ENCODE measurements around the gene SEMA4A.
"Not testable (repeated sequence)": the region's sequence is repeated elsewhere in the genome, so short reads cannot be mapped to it uniquely, and the experiment has no call there.

SEMA4A gene

DNA sequence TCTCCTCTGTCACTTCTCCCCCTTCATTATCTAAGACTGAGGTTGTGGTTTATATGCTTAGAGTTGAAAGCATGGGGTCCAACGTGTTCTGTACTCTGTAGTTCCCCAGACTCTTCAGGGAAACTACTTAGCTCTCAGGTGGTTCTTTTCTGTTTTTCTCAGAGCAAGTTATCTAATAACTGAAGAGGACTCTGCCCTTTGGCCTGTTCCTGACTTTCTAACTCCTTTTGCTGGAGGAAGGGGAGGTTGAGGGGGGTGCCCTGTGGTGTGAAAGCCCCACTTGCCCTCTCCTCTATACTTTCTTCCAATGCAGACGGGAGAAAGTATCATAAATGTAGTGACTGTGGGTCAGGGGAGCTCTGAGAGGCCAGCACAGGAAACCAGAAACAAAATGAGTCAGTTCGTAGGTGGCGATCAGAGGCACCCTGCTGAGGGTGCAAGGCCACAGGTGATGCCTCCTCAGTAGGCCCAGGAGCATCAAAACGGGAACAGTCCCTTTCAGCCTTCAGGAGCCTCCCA lies 45.5 kb downstream of the SEMA4A start:
- no peak for DNase-seq

DNA sequence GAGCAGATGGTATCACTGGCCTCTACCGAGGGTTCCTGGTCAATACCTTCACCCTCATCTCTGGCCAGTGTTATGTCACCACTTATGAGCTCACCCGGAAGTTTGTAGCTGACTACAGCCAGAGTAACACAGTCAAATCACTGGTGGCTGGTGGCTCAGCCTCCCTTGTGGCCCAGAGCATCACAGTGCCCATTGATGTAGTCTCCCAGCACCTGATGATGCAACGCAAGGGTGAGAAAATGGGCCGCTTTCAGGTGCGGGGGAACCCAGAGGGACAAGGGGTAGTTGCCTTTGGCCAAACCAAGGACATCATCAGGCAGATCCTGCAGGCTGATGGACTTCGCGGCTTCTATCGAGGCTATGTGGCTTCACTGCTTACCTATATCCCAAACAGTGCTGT lies 46.7 kb downstream of the SEMA4A start:
- DNase-seq, result no peak

DNA sequence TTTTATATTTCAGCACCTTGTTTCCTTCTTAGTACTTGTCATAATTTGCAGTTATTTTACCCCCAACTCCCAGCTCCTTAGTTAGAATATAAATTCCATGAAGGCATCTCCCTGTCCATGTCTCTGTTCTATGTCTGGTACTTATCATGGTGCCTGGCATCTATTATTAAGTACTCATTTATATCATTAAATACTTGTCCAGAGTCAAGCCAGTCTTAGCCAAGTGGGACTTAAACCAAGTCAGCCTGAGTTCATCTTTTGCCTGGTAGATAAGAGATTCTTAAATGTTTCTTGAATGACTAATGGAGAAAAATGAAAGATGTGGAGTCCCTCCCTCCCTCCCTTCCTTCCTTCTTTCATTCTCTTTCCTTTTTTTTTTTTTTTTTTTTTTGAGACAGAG lies 49.9 kb downstream of the SEMA4A start:
- no peak for DNase-seq

DNA sequence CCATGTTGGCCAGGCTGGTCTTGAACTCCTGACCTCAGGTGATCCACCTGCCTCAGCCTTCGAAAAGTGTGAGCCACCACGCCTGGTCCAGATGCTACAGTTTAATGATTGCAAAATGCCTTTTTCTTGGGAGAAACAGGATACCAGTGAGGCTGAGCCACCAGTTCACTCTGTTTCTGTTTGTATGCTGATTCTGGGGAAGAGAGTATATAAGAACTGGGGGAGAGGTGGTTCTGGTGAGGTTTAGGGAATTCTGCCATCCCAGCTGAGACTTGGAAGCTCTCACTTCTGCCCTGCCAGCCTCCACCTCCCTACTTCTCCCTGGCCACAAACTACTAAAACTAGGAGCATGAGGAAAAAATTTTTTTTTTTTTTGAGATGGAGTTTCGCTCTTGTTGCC lies 51.3 kb downstream of the SEMA4A start:
- DNase-seq, result no peak

DNA sequence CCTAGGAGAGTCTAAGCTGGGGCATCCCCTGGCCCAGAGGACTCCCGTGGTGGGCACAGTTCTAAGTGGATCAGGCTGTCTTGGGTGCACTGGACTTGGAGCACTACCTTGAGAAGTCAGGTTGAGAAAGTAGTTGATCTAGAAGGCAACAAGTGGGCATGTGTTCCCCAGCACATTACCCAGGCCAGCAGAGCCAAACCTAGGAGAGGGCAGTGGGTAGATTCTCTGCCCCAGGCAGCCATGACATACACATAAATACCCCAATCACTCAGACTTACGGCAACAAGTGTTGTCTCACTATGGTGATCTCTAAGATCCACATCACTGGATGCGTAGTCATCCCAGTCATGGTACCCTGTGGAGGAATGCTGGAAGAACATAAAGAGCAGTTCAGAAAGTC lies 57.9 kb downstream of the SEMA4A start:
- no peak for DNase-seq

DNA sequence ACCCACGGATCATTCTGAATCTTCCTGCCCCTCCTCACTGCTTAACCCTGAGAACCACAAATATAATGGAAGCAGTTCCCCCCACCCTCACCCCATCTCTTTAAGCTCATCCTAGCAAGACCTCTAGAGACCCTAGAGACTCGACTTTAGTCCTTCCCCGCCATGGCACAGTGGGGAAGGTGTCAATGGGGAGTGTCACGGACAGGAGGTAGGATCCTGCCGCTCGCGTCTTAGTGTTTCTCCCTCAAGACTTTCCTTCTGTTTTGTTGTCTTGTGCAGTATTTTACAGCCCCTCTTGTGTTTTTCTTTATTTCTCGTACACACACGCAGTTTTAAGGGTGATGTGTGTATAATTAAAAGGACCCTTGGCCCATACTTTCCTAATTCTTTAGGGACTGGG lies 58.7 kb downstream of the SEMA4A start:
- DNase-seq, result no peak

DNA sequence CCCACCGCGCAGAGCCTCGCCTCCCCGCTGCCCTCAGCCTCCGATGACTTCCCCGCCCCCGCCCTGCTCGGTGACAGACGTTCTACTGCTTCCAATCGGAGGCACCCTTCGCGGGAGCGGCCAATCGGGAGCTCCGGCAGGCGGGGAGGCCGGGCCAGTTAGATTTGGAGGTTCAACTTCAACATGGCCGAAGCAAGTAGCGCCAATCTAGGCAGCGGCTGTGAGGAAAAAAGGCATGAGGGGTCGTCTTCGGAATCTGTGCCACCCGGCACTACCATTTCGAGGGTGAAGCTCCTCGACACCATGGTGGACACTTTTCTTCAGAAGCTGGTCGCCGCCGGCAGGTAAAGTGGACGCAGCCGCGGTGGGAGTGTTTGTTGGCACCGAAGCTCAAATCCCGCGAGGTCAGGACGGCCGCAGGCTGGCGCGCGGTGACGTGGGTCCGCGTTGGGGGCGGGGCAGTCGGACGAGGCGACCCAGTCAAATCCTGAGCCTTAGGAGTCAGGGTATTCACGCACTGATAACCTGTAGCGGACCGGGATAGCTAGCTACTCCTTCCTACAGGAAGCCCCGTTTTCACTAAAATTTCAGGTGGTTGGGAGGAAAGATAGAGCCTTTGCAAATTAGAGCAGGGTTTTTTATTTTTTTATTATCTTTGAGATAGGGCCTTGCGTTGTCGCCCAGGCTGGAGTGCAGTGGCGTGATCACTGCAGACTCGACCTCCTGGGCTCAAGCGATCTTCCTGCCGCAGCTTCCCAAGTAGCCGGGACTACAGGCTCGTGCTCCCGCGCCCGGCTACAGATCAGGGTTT lies 59.7 kb downstream of the SEMA4A start, which contains the start of gene PMF1:
Gene PMF1 (plus strand): TSS at position 175 of the 811 bp plus-strand sequence. CDS start 9 bp downstream, at position 184.
- DNase-seq, result peak; percentile 98

DNA sequence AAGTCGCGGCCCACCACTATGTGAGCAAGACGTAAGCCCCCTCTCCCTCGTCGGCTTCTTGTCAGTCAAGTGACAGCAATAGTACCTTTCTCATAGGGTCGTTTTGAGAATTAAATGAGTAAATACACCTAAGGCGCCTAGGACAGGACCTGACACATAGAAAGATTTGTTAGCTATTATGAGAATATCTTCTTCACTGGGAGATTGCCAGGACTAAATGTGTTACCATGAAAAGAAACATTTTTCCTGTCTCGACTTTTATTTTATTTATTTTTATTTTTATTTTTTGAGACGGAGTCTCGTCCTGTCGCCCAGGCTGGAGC lies 60.2 kb downstream of the SEMA4A start:
- no peak for DNase-seq

DNA sequence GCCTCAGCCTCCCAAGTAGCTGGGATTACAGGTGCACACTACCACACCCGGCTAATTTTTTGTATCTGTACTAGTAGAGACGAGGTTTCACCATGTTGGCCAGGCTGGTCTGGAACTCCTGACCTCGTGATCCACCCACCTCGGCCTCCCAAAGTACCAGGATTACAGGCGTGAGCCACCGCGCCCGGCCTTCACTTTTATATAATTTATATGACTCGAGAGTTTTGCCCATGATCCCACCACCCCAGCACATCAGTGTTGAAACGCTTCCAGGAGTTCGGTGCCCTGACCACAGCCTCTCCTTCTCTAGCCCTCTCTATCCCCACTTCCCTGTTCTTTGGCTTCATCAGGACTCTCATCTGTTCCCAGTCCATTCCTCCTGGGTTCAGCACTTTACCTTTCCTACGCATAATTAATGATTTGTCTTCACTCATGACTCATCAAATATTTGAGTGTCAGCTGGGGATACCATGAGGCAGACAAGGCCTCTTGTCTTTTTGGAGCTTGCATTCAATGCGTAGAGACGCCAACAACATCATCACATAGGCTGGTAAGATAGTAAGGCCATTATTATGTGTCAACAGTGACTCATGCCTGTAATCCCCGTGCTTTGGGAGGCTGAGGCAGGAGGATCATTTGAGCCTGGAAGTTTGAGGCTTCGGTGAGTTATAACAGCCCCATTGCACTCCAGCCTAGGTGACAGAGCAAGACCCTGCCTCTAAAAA lies 60.8 kb downstream of the SEMA4A start:
- peak; percentile 78 for DNase-seq

DNA sequence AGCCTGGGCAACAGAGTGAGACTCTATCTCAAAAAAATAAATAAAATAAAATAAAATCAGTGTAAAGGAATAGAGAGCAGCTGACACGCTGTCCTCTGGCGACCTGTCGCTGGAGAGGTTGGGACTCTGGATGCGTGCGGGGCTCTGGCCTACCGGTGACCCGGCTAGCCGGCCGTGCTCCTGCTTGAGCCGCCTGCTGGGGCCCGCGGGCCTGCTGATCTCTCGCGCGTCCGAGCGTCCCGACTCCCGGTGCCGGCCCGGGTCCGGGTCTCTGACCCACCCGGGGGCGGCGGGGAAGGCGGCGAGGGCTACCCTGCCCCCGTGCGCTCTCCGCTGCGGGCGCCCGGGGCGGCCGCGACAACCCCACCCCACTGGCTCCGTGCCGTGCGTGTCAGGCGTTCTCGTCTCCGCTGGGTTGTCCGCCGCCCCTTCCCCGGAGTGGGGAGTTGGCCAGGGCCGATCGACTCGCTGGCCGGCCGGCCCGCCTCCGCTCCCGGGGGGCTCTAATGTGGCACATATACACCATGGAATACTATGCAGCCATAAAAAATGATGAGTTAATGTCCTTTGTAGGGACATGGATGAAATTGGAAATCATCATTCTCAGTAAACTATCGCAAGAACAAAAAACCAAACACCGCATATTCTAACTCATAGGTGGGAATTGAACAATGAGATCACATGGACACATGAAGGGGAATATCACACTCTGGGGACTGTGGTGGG lies 63.1 kb downstream of the SEMA4A start:
- not testable (repeated sequence) for DNase-seq

DNA sequence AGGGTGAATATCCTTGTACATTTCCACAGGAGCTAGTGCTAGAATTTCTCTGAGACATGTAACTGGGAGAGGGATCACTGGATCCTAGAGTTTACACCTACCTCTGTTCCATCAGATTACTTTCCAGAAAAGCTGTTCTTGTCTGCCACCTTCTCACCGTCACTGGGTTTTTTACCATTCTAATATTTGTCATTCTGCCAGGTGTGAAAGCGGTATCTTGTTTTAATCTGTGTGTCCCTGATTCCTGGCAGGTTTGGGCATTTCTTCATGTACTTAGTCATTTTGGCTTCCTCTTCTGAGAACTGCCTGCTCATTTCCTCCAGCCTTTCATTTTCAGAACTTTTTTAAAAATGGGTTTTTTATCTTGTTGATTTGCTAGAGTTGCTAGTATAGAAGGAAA lies 64.5 kb downstream of the SEMA4A start:
- DNase-seq, result no peak

DNA sequence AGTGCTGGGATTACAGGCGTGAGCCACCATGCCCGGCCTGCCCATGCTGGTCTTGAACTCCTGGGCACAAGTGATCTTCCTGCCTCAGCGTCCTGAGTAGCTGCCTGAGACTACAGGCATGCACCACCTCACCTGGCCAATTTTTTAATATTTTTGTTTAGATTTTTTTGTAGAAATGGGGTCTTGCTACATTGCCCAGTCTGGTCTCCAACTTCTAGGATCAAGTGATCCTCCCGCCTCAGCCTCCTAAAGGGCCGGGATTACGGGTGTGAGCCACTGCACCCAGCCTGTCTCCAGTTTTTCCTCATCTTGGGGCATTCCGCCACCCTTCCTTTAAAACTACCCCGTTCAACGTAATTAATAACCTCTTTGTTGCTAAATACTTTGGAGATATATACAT lies 66.8 kb downstream of the SEMA4A start:
- DNase-seq, result no peak

DNA sequence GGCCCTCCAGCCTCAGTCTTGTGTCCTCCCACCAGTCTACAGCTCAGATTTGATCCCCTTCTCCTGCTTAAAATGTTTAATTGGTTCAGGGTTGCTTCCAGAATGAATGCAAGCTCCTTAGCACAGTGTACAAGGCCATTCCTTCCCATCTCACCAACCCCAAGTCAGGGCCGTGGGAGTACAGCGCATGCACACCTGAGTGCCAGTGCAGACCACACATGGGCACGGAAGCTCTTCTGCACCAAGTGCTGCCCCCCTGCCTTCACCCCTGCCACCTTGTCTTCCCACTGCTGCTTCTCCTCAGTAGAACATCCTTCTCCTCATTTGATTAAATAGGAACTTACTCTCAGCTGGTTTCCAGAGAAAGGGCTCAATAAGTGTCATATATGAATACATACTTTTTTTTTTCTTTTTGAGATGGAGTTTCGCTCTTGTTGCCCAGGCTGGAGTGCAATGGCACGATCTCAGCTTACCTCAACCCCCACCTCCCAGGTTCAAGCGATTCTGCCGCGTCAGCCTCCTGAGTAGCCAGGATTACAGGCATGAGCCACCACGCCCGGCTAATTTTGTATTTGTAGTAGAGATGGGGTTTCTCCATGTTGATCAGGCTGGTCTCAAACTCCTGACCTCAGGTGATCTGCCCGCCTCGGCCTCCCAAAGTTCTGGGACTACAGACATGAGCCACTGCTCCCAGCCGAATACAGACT lies 68.8 kb downstream of the SEMA4A start:
- no peak for DNase-seq

DNA sequence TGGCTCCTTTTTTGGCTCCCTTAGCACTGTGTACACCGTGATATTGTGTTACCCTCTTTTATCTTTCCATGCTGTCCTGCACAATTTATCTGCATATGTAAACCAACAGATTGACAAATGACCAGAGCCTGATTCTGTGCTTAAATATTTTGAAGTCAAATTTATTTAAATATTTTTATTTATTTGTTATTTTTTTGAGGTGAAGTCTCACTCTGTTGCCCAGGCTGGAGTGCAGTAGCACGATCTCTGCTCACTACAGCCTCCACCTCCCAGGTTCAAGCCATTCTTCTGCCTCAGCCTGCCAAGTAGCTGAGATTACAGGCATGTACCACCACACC lies 72.3 kb downstream of the SEMA4A start:
- DNase-seq, result no peak

DNA sequence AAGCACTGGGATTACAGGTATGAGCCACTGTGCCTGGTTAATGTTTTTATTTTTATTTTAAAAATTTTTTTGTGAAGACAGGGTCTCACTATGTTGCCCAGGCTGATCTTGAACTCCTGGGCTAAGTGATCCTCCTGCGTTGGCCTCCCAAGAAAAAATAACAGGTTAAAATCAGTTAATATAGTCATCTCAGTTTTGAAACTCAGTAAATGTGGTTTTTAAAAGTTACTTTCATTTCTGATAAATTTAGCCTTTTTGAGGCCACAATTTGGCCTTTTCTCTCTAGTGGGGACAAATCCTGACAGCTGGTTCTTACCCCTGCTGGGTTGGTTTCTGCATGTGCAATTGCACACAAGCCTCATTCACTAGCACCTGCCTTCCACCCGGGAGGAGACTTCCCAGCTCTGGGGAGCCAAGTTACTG lies 72.7 kb downstream of the SEMA4A start:
- no peak for DNase-seq

DNA sequence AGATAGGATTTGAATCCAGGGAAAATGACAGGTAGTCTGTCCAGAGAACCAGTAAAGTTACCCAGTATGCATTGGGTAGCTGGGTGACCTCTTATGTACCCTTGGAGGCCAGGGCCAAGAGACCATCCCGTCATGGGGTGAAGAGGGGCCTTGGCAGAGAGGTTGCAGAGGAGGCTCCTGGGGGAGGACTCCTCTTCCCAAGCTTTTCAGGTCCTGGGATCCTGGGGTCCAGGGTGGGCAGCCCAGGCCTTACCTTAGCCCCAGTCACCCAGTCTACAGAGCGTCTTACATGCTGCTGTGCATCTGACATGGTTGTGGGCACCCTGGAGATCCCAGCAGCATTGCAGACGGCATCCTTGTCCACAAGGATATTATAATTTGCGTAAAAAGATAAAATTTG lies 73.4 kb downstream of the SEMA4A start:
- DNase-seq, result no peak
